Colonic mucosa (tissue), 4 donors: ENCODE measurements around the gene SLC15A4. TPM values are rescaled to one million over a fixed set of nuclear protein-coding genes. Genes with fewer than 3 reads are reported as not detected.

Experiments used
- DNase-seq: peaks from one replicate; pipeline ENCODE4 v3.0.0-alpha.2; 2020
- H3K27ac ChIP-seq: fragments of 200-600 bp; one replicate; pipeline ENCODE4 v1.8.0; 2021
- H3K27me3 ChIP-seq: fragments of 200-600 bp; one replicate; pipeline ENCODE4 v1.8.0; 2021
- H3K36me3 ChIP-seq: fragments of 200-600 bp; one replicate; pipeline ENCODE4 v1.8.0; 2021
- H3K4me1 ChIP-seq: fragments of 200-600 bp; one replicate; pipeline ENCODE4 v1.8.0; 2021; ENCODE audit warnings: mild to moderate bottlenecking
- H3K4me3 ChIP-seq: fragments of 200-600 bp; one replicate; pipeline ENCODE4 v1.8.0; 2021
- H3K9ac ChIP-seq, 2 donors: one replicate each; pipeline ENCODE4 v1.7.0; 2013; ENCODE audit warnings: control low read depth in 2 of 2, low read depth in 2 of 2, low read length in 2 of 2
- H3K9me3 ChIP-seq: fragments of 200-600 bp; one replicate; pipeline ENCODE4 v1.8.0; 2021
- intact Hi-C: fragments of 100-400 bp; cut with DNase I; formaldehyde crosslinking; loops from one replicate; pipeline ENCODE4 v1.14.1; 2022
- total RNA-seq, 2 donors: library from RNA; stranded (reverse); fragmentation: NEBNext Ultra II Directional in 1 of 2; extraction: Animal tissue kit (Norgen Biotek cat#: 25700) in 1 of 2; gene quantifications; one replicate each; pipeline ENCODE4 v1.2.1, GENCODE V29; 2021
- TF ChIP-seq, protein P1 (sequence below): fragments of 200-600 bp; IDR thresholded peaks from one replicate; pipeline ENCODE4 v1.8.0; 2022; ENCODE audit warnings: antibody characterized with exemption, mild to moderate bottlenecking
- donor health status: healthy.
- donor health status: DM: no; HTN: no; CAD: no.
- donor health status: DM: no; HTN: no; CAD: no.

SLC15A4 gene
- total RNA-seq, 2 donors from 2014 or later, result 12.0 to 12.8 TPM

DNA sequence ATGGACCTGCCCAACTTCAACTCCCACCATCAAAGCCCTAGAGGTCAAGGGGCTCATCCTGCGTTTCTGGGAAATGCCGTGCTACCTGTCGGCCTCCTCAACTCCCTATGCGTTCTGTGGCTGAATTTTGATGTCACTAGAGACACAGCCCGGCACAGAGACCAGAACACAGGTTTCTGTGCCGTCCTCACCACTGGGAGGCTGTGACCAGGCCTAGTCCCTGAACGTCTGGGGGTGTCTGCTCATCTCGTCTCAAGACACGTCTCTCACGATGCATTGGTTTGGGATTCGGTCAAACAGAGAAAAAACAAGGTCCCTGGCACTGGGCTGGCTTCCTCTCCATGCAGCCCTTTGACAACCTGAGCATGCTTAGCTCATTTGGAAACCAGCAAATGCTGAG, 33.5 kb downstream of the SLC15A4 start:
- Histone ChIP-seq H3K27ac (no peak overlapping the region), H3K9ac (no peak overlapping the region), H3K9me3 (no peaks in the 10 kb centered on the region), H3K4me1 (no peaks in the 10 kb centered on the region), H3K4me3 (no peak overlapping the region), H3K36me3 (no peaks in the 10 kb centered on the region), H3K27me3 (no peaks in the 10 kb centered on the region)
- TF ChIP-seq, protein P1, sequence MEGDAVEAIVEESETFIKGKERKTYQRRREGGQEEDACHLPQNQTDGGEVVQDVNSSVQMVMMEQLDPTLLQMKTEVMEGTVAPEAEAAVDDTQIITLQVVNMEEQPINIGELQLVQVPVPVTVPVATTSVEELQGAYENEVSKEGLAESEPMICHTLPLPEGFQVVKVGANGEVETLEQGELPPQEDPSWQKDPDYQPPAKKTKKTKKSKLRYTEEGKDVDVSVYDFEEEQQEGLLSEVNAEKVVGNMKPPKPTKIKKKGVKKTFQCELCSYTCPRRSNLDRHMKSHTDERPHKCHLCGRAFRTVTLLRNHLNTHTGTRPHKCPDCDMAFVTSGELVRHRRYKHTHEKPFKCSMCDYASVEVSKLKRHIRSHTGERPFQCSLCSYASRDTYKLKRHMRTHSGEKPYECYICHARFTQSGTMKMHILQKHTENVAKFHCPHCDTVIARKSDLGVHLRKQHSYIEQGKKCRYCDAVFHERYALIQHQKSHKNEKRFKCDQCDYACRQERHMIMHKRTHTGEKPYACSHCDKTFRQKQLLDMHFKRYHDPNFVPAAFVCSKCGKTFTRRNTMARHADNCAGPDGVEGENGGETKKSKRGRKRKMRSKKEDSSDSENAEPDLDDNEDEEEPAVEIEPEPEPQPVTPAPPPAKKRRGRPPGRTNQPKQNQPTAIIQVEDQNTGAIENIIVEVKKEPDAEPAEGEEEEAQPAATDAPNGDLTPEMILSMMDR, result no peak
- no peak for DNase-seq
- intact Hi-C loops, result no loop called here

DNA sequence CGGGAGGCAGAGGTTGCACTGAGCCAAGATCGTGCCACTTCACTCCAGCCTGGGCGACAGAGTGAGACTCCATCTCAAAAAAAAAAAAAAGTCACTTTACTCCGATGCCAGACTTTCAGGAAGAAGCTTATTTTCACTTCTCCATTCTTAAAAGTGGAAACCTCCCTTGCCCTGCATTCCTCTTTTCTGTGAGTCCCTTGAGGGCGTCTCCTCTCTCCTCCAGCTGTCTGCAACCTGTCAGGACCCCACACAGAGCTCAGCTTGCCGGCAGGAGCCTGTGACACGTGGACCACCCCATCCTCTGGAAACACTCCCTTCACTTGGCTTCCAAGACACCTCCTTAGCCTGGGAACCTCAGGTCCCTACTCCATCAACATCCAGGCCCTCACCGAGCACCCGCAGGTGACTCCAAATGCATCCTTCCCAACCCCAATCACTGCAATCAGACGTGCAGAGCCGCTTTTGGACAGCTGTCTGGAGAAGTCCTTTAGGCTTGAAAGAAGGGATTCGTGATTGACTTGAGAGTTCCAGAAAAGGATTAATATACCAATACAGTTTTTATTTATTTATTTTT, 34.3 kb downstream of the SLC15A4 start:
- Histone ChIP-seq H3K4me3 (no peak overlapping the region), H3K4me1 (no peaks in the 10 kb centered on the region), H3K9me3 (no peaks in the 10 kb centered on the region), H3K27ac (no peak overlapping the region), H3K36me3 (no peaks in the 10 kb centered on the region), H3K9ac (no peak overlapping the region), H3K27me3 (no peaks in the 10 kb centered on the region)
- intact Hi-C loops, result no loop called here
- TF ChIP-seq, protein P1, result no peak
- no peak for DNase-seq

DNA sequence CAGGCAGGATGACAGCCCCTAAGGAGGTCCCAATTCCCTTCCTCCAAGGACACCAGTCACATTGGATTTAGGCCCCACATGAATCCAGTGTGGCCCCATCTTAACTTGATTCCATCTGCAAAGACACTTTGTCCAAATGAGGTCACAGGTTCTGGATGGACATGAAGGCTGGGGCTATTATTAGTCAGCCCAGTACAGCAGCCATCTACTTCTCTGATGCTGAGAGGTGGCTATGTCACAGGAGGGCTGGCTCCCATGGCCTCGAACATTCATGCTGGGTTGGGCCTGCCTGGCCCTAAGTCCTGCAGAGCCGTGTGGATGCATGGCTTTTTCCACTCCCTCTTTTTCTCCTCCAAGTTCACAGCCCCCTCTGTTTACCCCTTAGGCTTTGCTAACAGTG, 35.9 kb downstream of the SLC15A4 start:
- Histone ChIP-seq H3K27me3 (no peaks in the 10 kb centered on the region), H3K4me1 (no peaks in the 10 kb centered on the region), H3K9ac (no peak overlapping the region), H3K9me3 (no peaks in the 10 kb centered on the region), H3K27ac (no peak overlapping the region), H3K36me3 (no peaks in the 10 kb centered on the region), H3K4me3 (no peak overlapping the region)
- intact Hi-C loops, result no loop called here
- DNase-seq, result no peak
- TF ChIP-seq, protein P1, result no peak

DNA sequence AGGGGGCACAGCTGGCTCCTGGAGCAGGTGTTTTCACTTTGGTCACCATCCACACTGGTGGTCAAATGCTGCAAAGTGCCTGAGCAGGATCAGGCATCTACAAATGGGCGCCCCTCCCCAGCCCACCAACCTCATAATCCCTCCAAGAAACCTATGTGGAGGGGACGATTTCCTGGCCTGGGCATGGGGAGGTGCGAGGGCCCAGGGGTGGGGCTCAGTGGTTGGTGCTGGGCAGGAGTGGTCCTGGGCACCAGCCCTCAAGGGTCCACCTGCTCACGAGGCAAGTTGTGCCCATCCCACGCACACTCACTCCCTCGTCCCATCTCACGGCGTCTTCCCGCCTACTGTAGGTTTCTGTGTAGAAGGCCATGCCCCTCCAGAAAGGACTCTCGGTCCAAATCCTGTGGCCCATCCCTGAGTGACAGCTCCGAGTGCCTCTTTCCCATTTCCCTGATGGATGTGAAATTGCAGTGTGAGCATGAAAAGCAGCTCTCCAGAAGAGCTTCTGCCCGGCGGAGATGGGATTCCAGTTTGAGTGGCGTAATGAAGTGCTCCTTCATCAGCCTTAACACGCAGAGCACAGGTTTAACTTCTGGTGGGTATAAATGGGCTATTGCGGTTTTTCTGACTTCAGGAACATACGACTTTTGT, 36.9 kb downstream of the SLC15A4 start:
- Histone ChIP-seq H3K4me3 (no peak overlapping the region), H3K27ac (no peak overlapping the region), H3K9me3 (no peaks in the 10 kb centered on the region), H3K36me3 (no peaks in the 10 kb centered on the region), H3K4me1 (no peaks in the 10 kb centered on the region), H3K9ac (no peak overlapping the region), H3K27me3 (no peaks in the 10 kb centered on the region)
- no peak for DNase-seq
- intact Hi-C loops, result no loop called here
- TF ChIP-seq, protein P1, result no peak

DNA sequence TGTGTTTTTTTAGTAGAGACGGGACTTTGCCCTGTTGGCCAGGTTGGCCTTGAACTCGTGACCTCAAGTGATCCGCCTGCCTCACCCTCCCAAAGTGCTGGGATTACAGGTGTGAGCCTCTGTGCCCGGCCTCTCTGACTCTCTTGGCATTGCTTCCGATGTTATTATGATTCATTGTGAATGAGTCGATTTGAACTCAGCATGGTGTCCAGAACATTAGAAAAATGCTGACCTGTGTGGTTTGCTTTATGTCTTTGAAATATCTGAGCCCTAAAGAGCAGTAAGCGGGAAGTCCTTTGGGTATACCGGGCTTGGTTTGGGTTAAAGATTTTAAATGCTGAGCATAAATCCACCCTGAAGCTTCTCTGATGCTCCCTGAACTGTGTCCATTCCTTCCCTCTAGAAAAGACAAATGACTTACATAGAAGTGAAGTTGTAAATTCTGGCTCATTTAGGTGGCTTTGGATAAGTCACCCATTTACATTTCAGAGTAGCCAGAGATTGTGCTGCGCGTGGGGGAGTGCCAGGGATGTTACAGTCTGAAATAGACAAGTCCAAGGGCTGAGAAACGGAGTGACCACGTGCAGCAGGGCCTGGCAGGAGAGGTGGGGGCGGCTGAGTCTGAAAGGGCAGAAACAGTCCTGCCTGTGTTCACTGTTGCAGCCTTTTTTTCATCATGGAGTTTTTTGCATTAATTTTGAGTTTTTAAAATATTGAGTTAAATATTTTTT, 39.6 kb downstream of the SLC15A4 start:
- no peak overlapping the region for H3K9ac ChIP-seq
- H3K36me3 ChIP-seq, result no peaks in the 10 kb centered on the region
- no peak overlapping the region for H3K27ac ChIP-seq
- intact Hi-C loops, result loop anchor here (5.0 kb wide), 1 partner anchor 1128 kb away; no protein-coding TSS in a partner anchor
- no peaks in the 10 kb centered on the region for H3K9me3 ChIP-seq
- TF ChIP-seq, protein P1, result no peak
- no peaks in the 10 kb centered on the region for H3K4me1 ChIP-seq
- H3K27me3 ChIP-seq, result no peaks in the 10 kb centered on the region
- no peak overlapping the region for H3K4me3 ChIP-seq
- no peak for DNase-seq
